ENCODE data around the gene DHRS11.

The DHRS11 gene

GRCh38 chr17:36550491-36551417, 40.9 kb upstream of the DHRS11 start:
- TF ChIP-seq MAX (IDR thresholded peaks at IDR 0.05), result no peak
- no peak for TF ChIP-seq TEAD4 (IDR thresholded peaks at IDR 0.05)
- no peak for TF ChIP-seq EGR1 (IDR thresholded peaks at IDR 0.05)
- TF ChIP-seq RAD21 (IDR thresholded peaks at IDR 0.05; ENCODE audit: low read depth), result no peak
- no peak for TF ChIP-seq ZBTB7A (IDR thresholded peaks at IDR 0.05; ENCODE audit: low read depth)
- TF ChIP-seq TAF1 (IDR thresholded peaks at IDR 0.05; ENCODE audit: low read depth), result no peak
- TF ChIP-seq CEBPB (IDR thresholded peaks at IDR 0.05), result no peak
- TF ChIP-seq USF1 (IDR thresholded peaks at IDR 0.05), result no peak
- TF ChIP-seq EP300 (IDR thresholded peaks at IDR 0.05; ENCODE audit: borderline replicate concordance), result no peak
- TF ChIP-seq TCF12 (IDR thresholded peaks at IDR 0.05; ENCODE audit: low read depth), result no peak
- TF ChIP-seq NFIC (IDR thresholded peaks at IDR 0.05), result no peak

DNA sequence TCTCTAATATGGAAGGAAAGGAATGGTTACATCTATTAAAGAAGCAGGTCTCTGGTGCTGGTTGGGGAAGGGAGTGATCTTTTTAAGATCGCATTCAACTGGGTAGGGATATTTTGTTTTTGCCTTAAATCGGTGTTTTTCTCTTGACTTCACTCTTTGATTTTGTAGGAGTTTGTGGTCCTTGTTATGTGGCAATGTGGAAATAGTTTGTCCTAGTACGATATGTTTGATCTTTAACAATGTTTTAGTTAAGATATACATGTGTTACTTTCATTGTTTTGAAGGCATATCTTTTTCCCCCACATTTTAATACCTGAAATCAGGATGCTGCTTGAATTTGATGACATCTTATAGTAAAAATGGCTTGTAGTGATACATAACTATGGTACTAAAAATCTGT, 38.2 kb upstream of the DHRS11 start:
- no peak for TF ChIP-seq CEBPB (IDR thresholded peaks at IDR 0.05)
- no peak for TF ChIP-seq TCF12 (IDR thresholded peaks at IDR 0.05; ENCODE audit: low read depth)
- TF ChIP-seq EGR1 (IDR thresholded peaks at IDR 0.05), result no peak
- TF ChIP-seq USF1 (IDR thresholded peaks at IDR 0.05), result no peak
- TF ChIP-seq RAD21 (IDR thresholded peaks at IDR 0.05; ENCODE audit: low read depth), result no peak

GRCh38 chr17:36566081-36566480, 25.6 kb upstream of the DHRS11 start:
- TF ChIP-seq TEAD4 (IDR thresholded peaks at IDR 0.05), result no peak

DNA sequence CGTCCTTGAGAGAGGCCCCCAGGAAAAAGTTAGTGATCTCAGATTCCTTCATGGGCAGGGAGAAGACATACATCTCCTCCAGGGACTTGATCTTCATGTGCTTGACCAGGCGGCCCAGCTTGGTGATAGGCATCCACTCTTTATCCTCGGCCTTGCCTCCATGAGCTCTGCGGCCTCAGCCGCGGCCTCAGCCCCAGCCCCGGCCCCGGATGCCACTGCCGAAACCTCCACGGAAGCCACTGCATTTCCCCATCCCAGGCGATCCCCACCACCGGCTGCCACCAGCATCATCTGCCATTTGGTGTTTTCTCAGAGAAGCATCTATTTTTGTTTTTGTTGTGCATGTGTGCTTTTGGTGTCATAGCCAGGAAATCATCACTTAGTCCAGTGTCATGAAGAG, 16.7 kb upstream of the DHRS11 start:
- TF ChIP-seq EGR1 (IDR thresholded peaks at IDR 0.05), result no peak

- TF ChIP-seq REST (IDR thresholded peaks at IDR 0.05; ENCODE audit: low read depth), result no peak
- TF ChIP-seq TCF12 (IDR thresholded peaks at IDR 0.05; ENCODE audit: low read depth), result no peak
- TF ChIP-seq TAF1 (IDR thresholded peaks at IDR 0.05; ENCODE audit: low read depth), result no peak
- TF ChIP-seq MAX (IDR thresholded peaks at IDR 0.05), result no peak
- TF ChIP-seq TEAD4 (IDR thresholded peaks at IDR 0.05), result no peak
- no peak for TF ChIP-seq CREB1 (IDR thresholded peaks at IDR 0.05; ENCODE audit: low read depth)
- no peak for TF ChIP-seq EP300 (IDR thresholded peaks at IDR 0.05; ENCODE audit: borderline replicate concordance)
- no peak for TF ChIP-seq ZBTB7A (IDR thresholded peaks at IDR 0.05; ENCODE audit: low read depth)
These were observed 14.9 kb upstream of the DHRS11 start for GRCh38 chr17:36576793-36577192.

- TF ChIP-seq CEBPB (IDR thresholded peaks at IDR 0.05) (no peak), EGR1 (IDR thresholded peaks at IDR 0.05) (no peak), REST (IDR thresholded peaks at IDR 0.05; ENCODE audit: low read depth) (no peak), TCF12 (IDR thresholded peaks at IDR 0.05; ENCODE audit: low read depth) (no peak), TEAD4 (IDR thresholded peaks at IDR 0.05) (no peak), CREB1 (IDR thresholded peaks at IDR 0.05; ENCODE audit: low read depth) (no peak), MAX (IDR thresholded peaks at IDR 0.05) (no peak), NFIC (IDR thresholded peaks at IDR 0.05) (no peak), EP300 (IDR thresholded peaks at IDR 0.05; ENCODE audit: borderline replicate concordance) (no peak)
These were observed 13.0 kb upstream of the DHRS11 start for GRCh38 chr17:36578671-36579070.

DNA sequence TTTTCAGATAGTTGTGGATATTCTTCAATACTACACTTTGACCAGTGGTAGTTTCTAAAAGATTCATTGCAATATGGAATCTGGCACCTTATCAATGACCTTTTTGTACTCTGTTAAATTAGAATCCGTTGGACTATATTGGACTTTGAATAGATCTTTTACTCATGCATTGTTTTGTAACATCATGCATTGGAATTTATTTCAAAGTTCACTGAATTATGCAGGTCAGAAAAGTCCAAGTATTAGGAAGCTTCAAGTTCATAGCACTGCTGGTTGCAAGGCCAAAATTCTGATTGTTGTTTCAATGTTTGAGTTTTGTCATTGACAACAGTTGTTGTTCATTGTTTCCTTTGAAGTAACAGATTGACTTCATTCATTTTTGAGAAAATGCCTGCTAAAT, 7.9 kb upstream of the DHRS11 start:
- TF ChIP-seq CEBPB (IDR thresholded peaks at IDR 0.05) (no peak), FOXM1 (IDR thresholded peaks at IDR 0.05; ENCODE audit: borderline replicate concordance, low read depth) (no peak), CREB1 (IDR thresholded peaks at IDR 0.05; ENCODE audit: low read depth) (no peak), REST (IDR thresholded peaks at IDR 0.05; ENCODE audit: low read depth) (no peak), NFIC (IDR thresholded peaks at IDR 0.05) (no peak), YY1 (IDR thresholded peaks at IDR 0.05; ENCODE audit: low read depth) (no peak), EP300 (IDR thresholded peaks at IDR 0.05; ENCODE audit: borderline replicate concordance) (no peak), USF1 (IDR thresholded peaks at IDR 0.05) (no peak), ZBTB7A (IDR thresholded peaks at IDR 0.05; ENCODE audit: low read depth) (no peak), TCF12 (IDR thresholded peaks at IDR 0.05; ENCODE audit: low read depth) (no peak), MAX (IDR thresholded peaks at IDR 0.05) (no peak), EGR1 (IDR thresholded peaks at IDR 0.05) (no peak), TAF1 (IDR thresholded peaks at IDR 0.05; ENCODE audit: low read depth) (no peak), RAD21 (IDR thresholded peaks at IDR 0.05; ENCODE audit: low read depth) (no peak), TEAD4 (IDR thresholded peaks at IDR 0.05) (no peak)
